HCT116 (cell line): ENCODE results near the gene NMB. TPM values are rescaled to one million over a fixed set of nuclear protein-coding genes. Genes with fewer than 3 reads are reported as not detected.

ENCODE experiments used
- ATAC-seq: fragments of 200-7000 bp; cut with Tn5 transposase; 2 replicates; pipeline ENCODE4 v1.9.1; 2020; ENCODE audit warnings: mild to moderate bottlenecking, moderate library complexity
- BruUV-seq: library from RNA; stranded (reverse); fragments of 400-500 nt; replicated peaks from 2 replicates; lab custom pipeline; 2021; lab: Mats Ljungman, UMichigan
- CTCF ChIA-PET: fragments of 300-600 bp; sonication (Branson Sonifier 250); formaldehyde crosslinking; loops from one replicate; lab custom pipeline; 2021; ENCODE audit warnings: antibody characterized with exemption; lab: Charles Lee
- POLR2A ChIA-PET: fragments of 300-600, 350-600 bp; sonication (Branson Sonifier 250); formaldehyde crosslinking; loops from one replicate; lab custom pipeline; 2021; ENCODE audit warnings: antibody characterized with exemption; lab: Charles Lee
- RAD21 ChIA-PET, 2 experiments: fragments of 300-600 bp; sonication (Branson Sonifier 250); formaldehyde crosslinking; loops; one replicate each; lab custom pipeline; 2023; ENCODE audit warnings: low total read pairs in 2 of 2; ENCODE audit not compliant: uncharacterized antibody in 2 of 2, unreplicated experiment in 2 of 2, low non-redundant PET in 1 of 2; lab: Charles Lee
- DNase-seq: peaks from one replicate; pipeline ENCODE4 v3.0.0-alpha.2; 2010; ENCODE audit warnings: low read depth, low spot score
- H2AFZ ChIP-seq: fragments of 200-600 bp; shearing (Covaris generic), sonication (generic); 2 replicates; pipeline ENCODE4 v1.6.1; 2017; ENCODE audit warnings: low read depth, mixed run types, mixed read lengths, antibody characterized with exemption, low read length; ENCODE audit not compliant: poor library complexity, severe bottlenecking
- H3K27ac ChIP-seq: 2 replicates; pipeline ENCODE4 v1.5.1; 2012; ENCODE audit warnings: low read depth, low read length
- H3K27me3 ChIP-seq: fragments of 200-600 bp; sonication (generic); 2 replicates; pipeline ENCODE4 v1.6.1; 2016; ENCODE audit warnings: mixed run types, low read length, mixed read lengths; ENCODE audit not compliant: insufficient read depth
- H3K36me3 ChIP-seq, 2 experiments: fragments of 200-500 bp in 1 of 2; fragments of 200-600 bp in 1 of 2; sonication (Bioruptor generic) in 1 of 2; sonication (generic) in 1 of 2; 2 replicates each; pipeline versions ENCODE4 v1.5.1 to v1.6.1; 2014 to 2016; ENCODE audit warnings: low read length in 2 of 2, inconsistent platforms in 1 of 2, mixed read lengths in 1 of 2, mixed run types in 1 of 2; ENCODE audit not compliant: insufficient read depth in 2 of 2, control insufficient read depth in 1 of 2
- H3K4me1 ChIP-seq, 2 experiments: fragments of 200-600 bp in 1 of 2; sonication (generic) in 1 of 2; 2 replicates each; pipeline versions ENCODE4 v1.5.1 to v1.6.1; 2012 to 2017; ENCODE audit warnings: low read length in 2 of 2, inconsistent platforms in 1 of 2, mild to moderate bottlenecking in 1 of 2, mixed read lengths in 1 of 2, mixed run types in 1 of 2, moderate library complexity in 1 of 2; ENCODE audit not compliant: insufficient read depth in 2 of 2, control insufficient read depth in 1 of 2
- H3K4me2 ChIP-seq: fragments of 200-600 bp; sonication (generic); 2 replicates; pipeline ENCODE4 v1.6.1; 2017; ENCODE audit warnings: mixed run types, low read length, mixed read lengths
- H3K4me3 ChIP-seq, 2 experiments: fragments of 200-600 bp in 1 of 2; sonication (generic) in 1 of 2; replicated peaks in 1 of 2; 2 replicates each; pipeline ENCODE4 v1.5.1; 2011 to 2016; ENCODE audit warnings: low read length in 2 of 2, control low read depth in 1 of 2, low read depth in 1 of 2, mild to moderate bottlenecking in 1 of 2, mixed read lengths in 1 of 2, mixed run types in 1 of 2
- H3K79me2 ChIP-seq: fragments of 200-600 bp; sonication (generic); 2 replicates; pipeline ENCODE4 v1.6.1; 2017; ENCODE audit warnings: mild to moderate bottlenecking, mixed run types, low read length, moderate library complexity, mixed read lengths; ENCODE audit not compliant: insufficient read depth
- H3K9ac ChIP-seq: fragments of 200-600 bp; sonication (generic); 2 replicates; pipeline ENCODE4 v1.6.1; 2016; ENCODE audit warnings: low read length, mixed read lengths
- H3K9me2 ChIP-seq: fragments of 200-600 bp; sonication (generic), shearing (Covaris generic); 2 replicates; pipeline ENCODE4 v1.6.1; 2017; ENCODE audit warnings: mixed run types, mild to moderate bottlenecking, moderate library complexity; ENCODE audit not compliant: insufficient read depth
- H3K9me3 ChIP-seq, 2 experiments: fragments of 200-500 bp in 1 of 2; fragments of 200-600 bp in 1 of 2; sonication (Bioruptor generic) in 1 of 2; sonication (generic) in 1 of 2; 2 replicates each; pipeline ENCODE4 v1.6.1; 2014 to 2017; ENCODE audit warnings: low read length in 2 of 2, mixed read lengths in 2 of 2, inconsistent platforms in 1 of 2, low read depth in 1 of 2, mild to moderate bottlenecking in 1 of 2, mixed run types in 1 of 2, moderate library complexity in 1 of 2; ENCODE audit not compliant: control insufficient read depth in 1 of 2, insufficient read depth in 1 of 2
- H4K20me1 ChIP-seq: fragments of 200-600 bp; sonication (generic), shearing (Covaris generic); 2 replicates; pipeline ENCODE4 v1.6.1; 2017; ENCODE audit warnings: mixed run types, mild to moderate bottlenecking, moderate library complexity; ENCODE audit not compliant: insufficient read depth
- EGR1 ChIP-seq: IDR thresholded peaks from 2 replicates; pipeline ENCODE4 v1.6.1; 2012; ENCODE audit warnings: low read depth
- ELF1 ChIP-seq: IDR thresholded peaks from 2 replicates; pipeline ENCODE4 v1.6.1; 2012; ENCODE audit warnings: low read depth, borderline replicate concordance
- EZH2phosphoT487 ChIP-seq: fragments of 200-600 bp; IDR thresholded peaks from 2 replicates; pipeline ENCODE4 v1.6.1; 2018; ENCODE audit warnings: antibody characterized with exemption, borderline replicate concordance
- POLR2A ChIP-seq: IDR thresholded peaks from 2 replicates; pipeline ENCODE4 v1.7.0; 2011; ENCODE audit warnings: borderline replicate concordance; ENCODE audit not compliant: insufficient read depth, insufficient read length; ENCODE audit errors: extremely low read depth
- POLR2AphosphoS5 ChIP-seq: IDR thresholded peaks from 2 replicates; pipeline ENCODE4 v1.6.1; 2011; ENCODE audit warnings: mild to moderate bottlenecking, low read depth, low read length, moderate library complexity
- SIN3A ChIP-seq: IDR thresholded peaks from 2 replicates; pipeline ENCODE4 v1.6.1; 2012; ENCODE audit warnings: low read depth
- SP1 ChIP-seq: IDR thresholded peaks from 2 replicates; pipeline ENCODE4 v1.6.1; 2012; ENCODE audit warnings: low read depth
- SRF ChIP-seq: IDR thresholded peaks from 2 replicates; pipeline ENCODE4 v1.6.1; 2012; ENCODE audit warnings: low read depth
- TCF7L2 ChIP-seq: IDR thresholded peaks from 2 replicates; pipeline ENCODE4 v1.7.0; 2011; ENCODE audit warnings: borderline replicate concordance, inconsistent platforms; ENCODE audit not compliant: insufficient read depth, insufficient read length; ENCODE audit errors: extremely low read depth
- YY1 ChIP-seq: IDR thresholded peaks from 2 replicates; pipeline ENCODE4 v1.6.1; 2011; ENCODE audit warnings: low read length, low read depth, moderate library complexity, mild to moderate bottlenecking; ENCODE audit not compliant: insufficient replicate concordance; ENCODE audit errors: extremely low read depth
- ZNF274 ChIP-seq: fragments of 200-500 bp; sonication (Bioruptor generic); IDR thresholded peaks from 2 replicates; pipeline ENCODE4 v1.6.1; 2014; ENCODE audit warnings: mild to moderate bottlenecking, low read depth, low read length, inconsistent platforms
- intact Hi-C: fragments of 100-400 bp; cut with micrococcal nuclease; formaldehyde crosslinking; loops from 2 replicates; pipeline ENCODE4 v1.10.0; 2022
- total RNA-seq: library from RNA; stranded (reverse); gene quantifications from one replicate; pipeline ENCODE4 v1.2.1, GENCODE V29; 2021; ENCODE audit not compliant: unreplicated experiment
- TF ChIP-seq, protein P1 (sequence below), 3 experiments: fragments of 200-600 bp in 1 of 3; sonication (generic) in 1 of 3; IDR thresholded peaks in 2 of 3; conservative IDR thresholded peaks in 1 of 3; 2 replicates each; pipeline ENCODE4 v1.5.1; 2012 to 2017; ENCODE audit warnings: low read depth in 2 of 3, low read length in 2 of 3, antibody characterized with exemption in 1 of 3, borderline replicate concordance in 1 of 3, control low read depth in 1 of 3, mild to moderate bottlenecking in 1 of 3, mixed read lengths in 1 of 3, mixed run types in 1 of 3, moderate library complexity in 1 of 3; ENCODE audit not compliant: insufficient read depth in 1 of 3

NMB gene
- total RNA-seq, 1 experiment from 2014 or later, result 9.8 TPM

DNA sequence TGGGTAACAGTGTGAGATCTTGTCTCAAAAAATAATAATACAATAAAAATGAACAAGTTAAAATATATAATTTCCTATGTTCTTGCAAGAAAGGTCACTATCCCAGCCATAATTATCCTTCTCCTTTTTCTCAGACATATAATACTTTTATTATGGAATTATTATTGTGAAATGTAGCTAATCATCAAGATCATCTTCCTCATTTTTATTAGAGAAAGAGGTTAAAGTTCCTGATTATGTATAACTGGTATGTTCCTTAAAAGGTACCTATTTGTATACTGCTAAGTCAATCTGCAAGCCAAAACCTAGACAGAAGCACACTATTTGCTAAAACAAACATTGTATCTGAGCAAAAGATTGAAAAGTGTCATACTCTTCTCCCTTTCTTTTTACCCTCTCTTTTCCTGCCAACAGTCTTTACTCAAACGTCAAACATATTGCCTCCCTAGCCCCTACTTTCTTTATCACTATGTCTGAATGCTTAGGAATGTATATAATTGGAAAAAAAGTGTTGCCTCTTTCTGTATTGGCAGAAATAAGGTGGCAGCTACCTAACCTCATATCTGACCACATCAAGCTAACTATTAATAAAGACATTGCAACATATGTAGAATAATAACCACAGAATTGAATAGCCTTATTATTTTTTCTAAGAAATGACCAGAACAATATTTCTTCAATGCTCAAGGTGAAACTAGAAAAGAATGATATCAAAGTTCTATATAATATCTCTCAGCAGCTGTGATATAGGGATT, 39.4 kb upstream of the NMB start:
- ATAC-seq (no peak), DNase-seq (no peak)
- ChIA-PET CTCF (no interaction called here), POLR2A (interaction anchor here (1.5 kb wide), 1 partner anchor 19 kb away, joined by 3 read pairs; the partner anchor contains the start of gene SEC11A), RAD21 (no interaction called here)
- Histone ChIP-seq H3K9ac (no peak overlapping the region), H3K9me3 (no peaks in the 10 kb centered on the region), H3K79me2 (peaks cover 98% of the 10 kb centered on the region), H3K4me2 (no peak overlapping the region), H2AFZ (no peak overlapping the region), H3K27me3 (no peaks in the 10 kb centered on the region), H4K20me1 (peaks cover 13% of the 10 kb centered on the region; the same call in 1 of the 2 replicates), H3K9me2 (no peaks in the 10 kb centered on the region), H3K27ac (no peak overlapping the region), H3K4me3 (no peak overlapping the region), H3K36me3 (no peaks in the 10 kb centered on the region), H3K4me1 (peaks cover 3 to 13% of the 10 kb centered on the region in 2 experiments; a peak in 3 of 4 replicates)
- intact Hi-C loops, result no loop called here
- TF ChIP-seq POLR2A (no peak), ZNF274 (no peak), POLR2AphosphoS5 (no peak)
- TF ChIP-seq, protein P1, sequence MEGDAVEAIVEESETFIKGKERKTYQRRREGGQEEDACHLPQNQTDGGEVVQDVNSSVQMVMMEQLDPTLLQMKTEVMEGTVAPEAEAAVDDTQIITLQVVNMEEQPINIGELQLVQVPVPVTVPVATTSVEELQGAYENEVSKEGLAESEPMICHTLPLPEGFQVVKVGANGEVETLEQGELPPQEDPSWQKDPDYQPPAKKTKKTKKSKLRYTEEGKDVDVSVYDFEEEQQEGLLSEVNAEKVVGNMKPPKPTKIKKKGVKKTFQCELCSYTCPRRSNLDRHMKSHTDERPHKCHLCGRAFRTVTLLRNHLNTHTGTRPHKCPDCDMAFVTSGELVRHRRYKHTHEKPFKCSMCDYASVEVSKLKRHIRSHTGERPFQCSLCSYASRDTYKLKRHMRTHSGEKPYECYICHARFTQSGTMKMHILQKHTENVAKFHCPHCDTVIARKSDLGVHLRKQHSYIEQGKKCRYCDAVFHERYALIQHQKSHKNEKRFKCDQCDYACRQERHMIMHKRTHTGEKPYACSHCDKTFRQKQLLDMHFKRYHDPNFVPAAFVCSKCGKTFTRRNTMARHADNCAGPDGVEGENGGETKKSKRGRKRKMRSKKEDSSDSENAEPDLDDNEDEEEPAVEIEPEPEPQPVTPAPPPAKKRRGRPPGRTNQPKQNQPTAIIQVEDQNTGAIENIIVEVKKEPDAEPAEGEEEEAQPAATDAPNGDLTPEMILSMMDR (IDR thresholded peaks at IDR 0.05 in 2 of 3, conservative IDR thresholded peaks at IDR 0.05 in 1 of 3; ENCODE audit: borderline replicate concordance in 1 of 3, insufficient read depth in 1 of 3, low read depth in 2 of 3, low read length in 2 of 3), result no peak
- no TSS peak for BruUV-seq

DNA sequence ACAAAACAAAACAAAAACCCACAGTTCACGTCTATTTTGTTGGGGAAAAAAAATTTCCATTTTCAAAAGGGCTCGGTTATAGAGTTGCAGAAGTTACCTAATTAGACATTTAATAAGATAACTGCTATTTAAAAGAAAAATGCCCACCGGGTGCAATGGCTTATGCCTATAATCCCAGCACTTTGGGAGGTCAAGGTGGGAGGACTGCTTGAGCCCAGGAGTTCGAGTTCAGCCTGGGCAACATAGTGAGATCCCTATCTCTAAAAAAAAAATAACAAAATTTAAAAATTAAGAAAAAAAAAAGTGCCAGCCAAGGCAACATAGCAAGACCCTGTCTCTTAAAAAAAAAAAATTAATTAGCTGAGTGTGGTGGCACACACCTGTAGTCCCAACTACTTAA, 38.8 kb upstream of the NMB start:
- CTCF ChIA-PET, result no interaction called here
- RAD21 ChIA-PET, result no interaction called here
- peaks cover 4 to 16% of the 10 kb centered on the region in 2 experiments; a peak in 3 of 4 replicates for H3K4me1 ChIP-seq
- DNase-seq, result no peak
- no peak overlapping the region for H3K4me2 ChIP-seq
- H3K27ac ChIP-seq, result no peak overlapping the region
- no peak overlapping the region for H2AFZ ChIP-seq
- H3K9me3 ChIP-seq, result no peaks in the 10 kb centered on the region
- H4K20me1 ChIP-seq, result peaks cover 13% of the 10 kb centered on the region; the same call in 1 of the 2 replicates
- H3K36me3 ChIP-seq, result no peaks in the 10 kb centered on the region
- H3K4me3 ChIP-seq, result no peak overlapping the region
- intact Hi-C loops, result no loop called here
- peaks cover 99% of the 10 kb centered on the region for H3K79me2 ChIP-seq
- no TSS peak for BruUV-seq
- H3K9me2 ChIP-seq, result no peaks in the 10 kb centered on the region
- no peak for ATAC-seq
- POLR2A ChIA-PET, result interaction anchor here (1.5 kb wide), 1 partner anchor 20 kb away, joined by 3 read pairs; the partner anchor contains the start of gene SEC11A
- no peaks in the 10 kb centered on the region for H3K27me3 ChIP-seq
- H3K9ac ChIP-seq, result no peak overlapping the region
- TF ChIP-seq ZNF274, result no peak
- no peak for TF ChIP-seq ELF1
- no peak for TF ChIP-seq TCF7L2
- TF ChIP-seq SP1, result no peak
- TF ChIP-seq SIN3A, result no peak
- TF ChIP-seq EGR1, result no peak
- no peak for TF ChIP-seq POLR2A
- no peak for TF ChIP-seq EZH2phosphoT487
- TF ChIP-seq, protein P1 (IDR thresholded peaks at IDR 0.05 in 2 of 3, conservative IDR thresholded peaks at IDR 0.05 in 1 of 3; ENCODE audit: borderline replicate concordance in 1 of 3, insufficient read depth in 1 of 3, low read depth in 2 of 3, low read length in 2 of 3), result no peak
- TF ChIP-seq YY1, result no peak
- no peak for TF ChIP-seq SRF
